ENCODE results near the gene GPR108.

DNA sequence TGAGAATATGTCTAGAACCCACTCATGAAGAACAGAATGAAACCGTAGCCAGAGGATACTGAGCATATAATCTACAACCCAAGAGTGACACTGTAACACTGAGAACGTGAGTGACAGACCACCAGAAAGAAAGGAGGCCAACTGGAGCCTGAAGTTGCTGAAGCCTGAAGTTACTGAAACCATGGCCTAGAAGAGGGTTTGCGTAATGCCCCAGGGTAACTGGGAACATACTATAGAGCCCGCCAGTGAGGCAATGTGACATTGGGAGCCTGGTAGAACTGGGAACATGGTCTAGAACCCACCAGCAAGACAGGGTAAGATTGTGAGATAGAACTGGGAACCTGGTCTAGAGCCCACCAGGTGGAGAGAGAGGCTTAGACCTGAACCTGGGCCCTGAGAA is 51.9 kb downstream of the GPR108 start:
- TF ChIP-seq, protein P1, sequence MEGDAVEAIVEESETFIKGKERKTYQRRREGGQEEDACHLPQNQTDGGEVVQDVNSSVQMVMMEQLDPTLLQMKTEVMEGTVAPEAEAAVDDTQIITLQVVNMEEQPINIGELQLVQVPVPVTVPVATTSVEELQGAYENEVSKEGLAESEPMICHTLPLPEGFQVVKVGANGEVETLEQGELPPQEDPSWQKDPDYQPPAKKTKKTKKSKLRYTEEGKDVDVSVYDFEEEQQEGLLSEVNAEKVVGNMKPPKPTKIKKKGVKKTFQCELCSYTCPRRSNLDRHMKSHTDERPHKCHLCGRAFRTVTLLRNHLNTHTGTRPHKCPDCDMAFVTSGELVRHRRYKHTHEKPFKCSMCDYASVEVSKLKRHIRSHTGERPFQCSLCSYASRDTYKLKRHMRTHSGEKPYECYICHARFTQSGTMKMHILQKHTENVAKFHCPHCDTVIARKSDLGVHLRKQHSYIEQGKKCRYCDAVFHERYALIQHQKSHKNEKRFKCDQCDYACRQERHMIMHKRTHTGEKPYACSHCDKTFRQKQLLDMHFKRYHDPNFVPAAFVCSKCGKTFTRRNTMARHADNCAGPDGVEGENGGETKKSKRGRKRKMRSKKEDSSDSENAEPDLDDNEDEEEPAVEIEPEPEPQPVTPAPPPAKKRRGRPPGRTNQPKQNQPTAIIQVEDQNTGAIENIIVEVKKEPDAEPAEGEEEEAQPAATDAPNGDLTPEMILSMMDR (IDR thresholded peaks at IDR 0.05): no peak
- no peak for TF ChIP-seq SIN3A (IDR thresholded peaks at IDR 0.05; ENCODE audit: borderline replicate concordance, insufficient read depth, low read depth, low read length)
